Smooth muscle cell (in vitro differentiated cells): ENCODE measurements around the gene TMEM40. TPM values are rescaled to one million over a fixed set of nuclear protein-coding genes. Genes with fewer than 3 reads are reported as not detected.
"Not testable (repeated sequence)": the region's sequence is repeated elsewhere in the genome, so short reads cannot be mapped to it uniquely, and the experiment has no call there.

ENCODE experiments used
- DNase-seq: peaks from one replicate; lab custom pipeline; 2025; ENCODE audit not compliant: unreplicated experiment; lab: John Stamatoyannopoulos, UW
- H2AFZ ChIP-seq: fragments of 200-600 bp; sonication (generic); 2 replicates; pipeline ENCODE4 v1.6.0; 2016; ENCODE audit warnings: antibody characterized with exemption, low read depth, mild to moderate bottlenecking
- H3F3A ChIP-seq: fragments of 200-600 bp; sonication (generic); 2 replicates; pipeline ENCODE4 v1.6.0; 2017; ENCODE audit warnings: antibody characterized with exemption, low read depth
- H3K27ac ChIP-seq: fragments of 200-600 bp; sonication (generic); 2 replicates; pipeline ENCODE4 v1.5.1; 2016; ENCODE audit warnings: low read depth, mild to moderate bottlenecking
- H3K27me3 ChIP-seq: fragments of 200-600 bp; sonication (generic); 2 replicates; pipeline ENCODE4 v1.6.1; 2016; ENCODE audit warnings: low read depth, mild to moderate bottlenecking
- H3K36me3 ChIP-seq: fragments of 200-600 bp; sonication (generic); 2 replicates; pipeline ENCODE4 v1.5.1; 2016; ENCODE audit warnings: low read depth
- H3K4me1 ChIP-seq: fragments of 200-600 bp; sonication (generic); 2 replicates; pipeline ENCODE4 v1.5.1; 2016; ENCODE audit warnings: low read depth
- H3K4me2 ChIP-seq: fragments of 200-600 bp; sonication (generic); 2 replicates; pipeline ENCODE4 v1.6.0; 2016; ENCODE audit warnings: mild to moderate bottlenecking
- H3K4me3 ChIP-seq: fragments of 200-600 bp; sonication (generic); 2 replicates; pipeline ENCODE4 v1.5.1; 2016; ENCODE audit warnings: mild to moderate bottlenecking
- H3K79me2 ChIP-seq: fragments of 200-600 bp; sonication (generic); 2 replicates; pipeline ENCODE4 v1.6.0; 2016; ENCODE audit warnings: low read depth, mild to moderate bottlenecking
- H3K9ac ChIP-seq: fragments of 200-600 bp; sonication (generic); 2 replicates; pipeline ENCODE4 v1.6.0; 2016; ENCODE audit warnings: low read depth
- H3K9me3 ChIP-seq: fragments of 200-600 bp; sonication (generic); replicated peaks from 2 replicates; pipeline ENCODE4 v1.5.1; 2016; ENCODE audit warnings: low read depth
- H4K20me1 ChIP-seq: fragments of 200-600 bp; sonication (generic); 2 replicates; pipeline ENCODE4 v1.6.0; 2016; ENCODE audit warnings: low read depth
- CTCF ChIP-seq: fragments of 200-600 bp; sonication (generic); IDR thresholded peaks from 2 replicates; pipeline ENCODE4 v1.5.1; 2017; ENCODE audit warnings: borderline replicate concordance, mild to moderate bottlenecking, antibody characterized with exemption; ENCODE audit not compliant: insufficient read depth, poor library complexity, severe bottlenecking
- WGBS: methylation state at CpG from one replicate; pipeline ENCODE4 v1.1.7; 2016; ENCODE audit warnings: low lambda C conversion rate; 5-methylcytosine and 5-hydroxymethylcytosine counted together
- polyA plus RNA-seq: library from polyadenylated mRNA; unstranded; fragments of >200 nt; fragmentation: Nextera tagmentation; extraction: Ambion mirVana; gene quantifications from 2 replicates; pipeline ENCODE4 v1.2.1, GENCODE V29; 2016
- total RNA-seq: library from RNA; depleted of rRNA; stranded (reverse); fragments of >200 nt; gene quantifications from 2 replicates; pipeline ENCODE4 v1.2.3, GENCODE V29; 2014

Gene TMEM40
- total and polyA plus RNA-seq, 2 experiments from 2014 or later = 6.7 to 6.8 TPM

GRCh38 chr3:12785096-12785495, 26.0 kb upstream of the TMEM40 start:
- H3K27me3 ChIP-seq = peaks cover 8% of the 10 kb centered on the region
- no peaks in the 10 kb centered on the region for H4K20me1 ChIP-seq
- H3K4me2 ChIP-seq = no peak overlapping the region
- H3K9ac ChIP-seq = no peak overlapping the region
- no peaks in the 10 kb centered on the region for H3K4me1 ChIP-seq
- H3K4me3 ChIP-seq = no peak overlapping the region
- DNase-seq = no peak
- no peaks in the 10 kb centered on the region for H3K36me3 ChIP-seq
- H3K9me3 ChIP-seq = no peaks in the 10 kb centered on the region
- H3F3A ChIP-seq = no peaks in the 10 kb centered on the region
- no peak overlapping the region for H2AFZ ChIP-seq
- no peak overlapping the region for H3K27ac ChIP-seq
- H3K79me2 ChIP-seq = no peaks in the 10 kb centered on the region
- WGBS = 40% methylated on average over 4 of the region's 4 CpGs
- no peak for TF ChIP-seq CTCF

DNA sequence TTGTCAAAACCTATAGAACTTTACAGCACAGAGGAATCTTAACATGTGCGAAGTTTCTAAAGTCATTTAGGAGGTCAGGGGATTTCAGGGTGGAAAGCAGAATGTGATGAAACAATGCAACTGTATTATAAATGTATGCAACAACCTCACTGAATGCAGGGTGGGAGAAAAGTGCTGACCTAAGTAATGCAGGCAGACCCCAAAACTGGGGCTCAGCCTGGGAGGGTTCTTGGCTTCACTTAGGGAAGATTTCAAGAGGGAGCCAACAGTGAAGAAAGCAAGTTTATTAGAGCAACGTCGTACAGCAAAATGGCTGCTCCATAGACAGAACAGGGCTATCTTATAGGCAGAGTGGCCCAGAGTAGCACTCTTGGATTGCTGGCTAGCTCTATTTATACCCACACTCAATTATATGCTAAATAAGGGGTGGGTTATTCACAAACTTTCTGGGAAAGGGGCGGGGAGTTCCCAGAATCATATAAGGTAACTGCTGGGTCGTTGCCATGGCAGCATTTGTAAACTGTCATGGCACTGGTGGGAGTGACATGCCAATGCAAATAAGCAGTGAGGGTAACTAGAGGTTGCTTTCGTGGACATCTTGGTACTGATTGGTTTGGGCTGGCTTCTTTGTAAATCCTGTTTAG, 23.2 kb upstream of the TMEM40 start:
- Histone ChIP-seq H3K4me2 (no peak overlapping the region), H3K9ac (no peak overlapping the region), H3K9me3 (no peaks in the 10 kb centered on the region), H3F3A (no peaks in the 10 kb centered on the region), H4K20me1 (no peaks in the 10 kb centered on the region), H3K79me2 (no peaks in the 10 kb centered on the region), H3K36me3 (no peaks in the 10 kb centered on the region), H3K27ac (no peak overlapping the region), H3K27me3 (peaks cover 8% of the 10 kb centered on the region), H2AFZ (no peak overlapping the region), H3K4me1 (no peaks in the 10 kb centered on the region), H3K4me3 (no peak overlapping the region)
- no peak for TF ChIP-seq CTCF
- no peak for DNase-seq
- WGBS = 82% methylated on average over 6 of the region's 6 CpGs

DNA sequence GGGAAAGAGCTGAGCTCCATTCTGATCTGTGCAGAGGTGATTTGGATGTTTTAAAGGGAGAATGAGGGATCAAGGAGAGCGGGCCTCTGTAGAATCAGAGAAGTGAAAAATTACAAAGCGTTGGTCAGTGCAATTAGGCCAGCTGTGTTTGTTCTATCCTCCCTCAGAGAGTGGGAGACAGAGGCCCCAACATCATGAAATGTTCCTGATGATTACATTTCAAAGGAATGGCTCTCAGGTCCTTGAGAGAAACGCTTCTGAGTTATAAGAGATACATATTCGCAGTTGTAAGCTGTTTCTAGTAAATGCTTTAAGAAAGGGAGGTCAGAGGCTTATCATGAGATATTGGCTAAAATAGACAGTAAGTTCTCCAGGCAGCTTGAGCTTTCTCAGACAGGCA, 21.7 kb upstream of the TMEM40 start:
- H3K9ac ChIP-seq = no peak overlapping the region
- no peaks in the 10 kb centered on the region for H3K79me2 ChIP-seq
- no peak for DNase-seq
- TF ChIP-seq CTCF = no peak
- 21% methylated on average over 4 of the region's 4 CpGs for WGBS
- no peaks in the 10 kb centered on the region for H3K4me1 ChIP-seq
- H4K20me1 ChIP-seq = no peaks in the 10 kb centered on the region
- H3K4me2 ChIP-seq = no peak overlapping the region
- H3K9me3 ChIP-seq = no peaks in the 10 kb centered on the region
- no peaks in the 10 kb centered on the region for H3F3A ChIP-seq
- H3K27me3 ChIP-seq = peaks cover 8% of the 10 kb centered on the region
- H3K4me3 ChIP-seq = no peak overlapping the region
- no peaks in the 10 kb centered on the region for H3K36me3 ChIP-seq
- H2AFZ ChIP-seq = peak overlapping the region; percentile 5
- peak overlapping the region; percentile 51 for H3K27ac ChIP-seq

- no peaks in the 10 kb centered on the region for H3K36me3 ChIP-seq
- no peak for DNase-seq
These were observed 18.1 kb upstream of the TMEM40 start for GRCh38 chr3:12777171-12777570.

GRCh38 chr3:12775970-12776369, 16.9 kb upstream of the TMEM40 start:
- H3F3A ChIP-seq, H4K20me1 ChIP-seq, H3K27me3 ChIP-seq, H3K9ac ChIP-seq, DNase-seq, H3K79me2 ChIP-seq, H3K4me3 ChIP-seq, H3K9me3 ChIP-seq, H3K4me1 ChIP-seq, H3K27ac ChIP-seq, H3K4me2 ChIP-seq, H3K36me3 ChIP-seq, H2AFZ ChIP-seq: not testable (repeated sequence)
- 72% methylated on average over 6 of the region's 6 CpGs for WGBS

More at GRCh38 chr3:12777171-12777570, 18.1 kb upstream of the TMEM40 start:
- no peak for TF ChIP-seq CTCF
- H3F3A ChIP-seq = no peaks in the 10 kb centered on the region
- no peak overlapping the region for H3K4me2 ChIP-seq
- H3K79me2 ChIP-seq = no peaks in the 10 kb centered on the region
- no peaks in the 10 kb centered on the region for H3K4me1 ChIP-seq
- no peak overlapping the region for H3K27ac ChIP-seq
- WGBS = 65% methylated on average over 4 of the region's 4 CpGs
- H3K27me3 ChIP-seq = no peaks in the 10 kb centered on the region
- H3K4me3 ChIP-seq = no peak overlapping the region
- H2AFZ ChIP-seq = no peak overlapping the region
- no peaks in the 10 kb centered on the region for H4K20me1 ChIP-seq
- H3K9ac ChIP-seq = no peak overlapping the region
- H3K9me3 ChIP-seq = no peaks in the 10 kb centered on the region
